ENCODE measurements around the gene SPOCK2. TPM values are rescaled to one million over a fixed set of nuclear protein-coding genes. Genes with fewer than 3 reads are reported as not detected.

Gene SPOCK2
- total and polyA plus RNA-seq, 2 donors (not counting 1 experiment from before 2014, with no cell fraction given), result 0.02 to 0.33 TPM

- no peaks in the 10 kb centered on the region for H3K36me3 ChIP-seq (ENCODE audit: control insufficient read depth, insufficient read depth, low read length)
- no peak overlapping the region for H2AFZ ChIP-seq (ENCODE audit: low read length)
- H3K4me1 ChIP-seq (ENCODE audit: control insufficient read depth, extremely low read depth, insufficient read depth, low read length), result no peaks in the 10 kb centered on the region
- no peak overlapping the region for H3K4me3 ChIP-seq (replicated peaks in 1 of 4; ENCODE audit: control extremely low read depth in 1 of 4, insufficient read depth in 1 of 4, low read depth in 3 of 4, low read length in 4 of 4)
- H3K9ac ChIP-seq (ENCODE audit: insufficient read depth, low read length), result no peak overlapping the region
- no peak for DNase-seq (ENCODE audit: low read depth in 2 of 2)
- H3K27me3 ChIP-seq (ENCODE audit: control insufficient read depth, insufficient read depth, low read length), result peaks cover 2% of the 10 kb centered on the region
- H4K20me1 ChIP-seq (ENCODE audit: control insufficient read depth, extremely low read depth, insufficient read depth, low read length), result no peaks in the 10 kb centered on the region
- no peak overlapping the region for H3K27ac ChIP-seq (ENCODE audit: insufficient read depth, low read length)
- no peaks in the 10 kb centered on the region for H3K9me3 ChIP-seq (ENCODE audit: control insufficient read depth, insufficient read depth, low read depth, low read length)
- no peaks in the 10 kb centered on the region for H3K79me2 ChIP-seq (ENCODE audit: control insufficient read depth, insufficient read depth, low read length)
- TF ChIP-seq EZH2 (IDR thresholded peaks at IDR 0.05; ENCODE audit: low read length, missing control alignments) (no peak), CTCF (conservative IDR thresholded peaks at IDR 0.05 in 1 of 2, IDR thresholded peaks at IDR 0.05 in 1 of 2; ENCODE audit: low read depth in 1 of 2, low read length in 2 of 2) (no peak)
- no peak overlapping the region for H3K4me2 ChIP-seq (ENCODE audit: extremely low read depth, insufficient read depth, low read length)
These were observed 9.0 kb downstream of the SPOCK2 start for GRCh38 chr10:72079356-72079755.

GRCh38 chr10:72077275-72077990 lies 10.9 kb downstream of the SPOCK2 start:
- no peak overlapping the region for H3K4me3 ChIP-seq (replicated peaks in 1 of 4; ENCODE audit: control extremely low read depth in 1 of 4, insufficient read depth in 1 of 4, low read depth in 3 of 4, low read length in 4 of 4)
- no peak overlapping the region for H3K9ac ChIP-seq (ENCODE audit: insufficient read depth, low read length)
- no peaks in the 10 kb centered on the region for H3K36me3 ChIP-seq (ENCODE audit: control insufficient read depth, insufficient read depth, low read length)
- peaks cover 2% of the 10 kb centered on the region for H3K27me3 ChIP-seq (ENCODE audit: control insufficient read depth, insufficient read depth, low read length)
- no peak for DNase-seq (ENCODE audit: low read depth in 2 of 2)
- TF ChIP-seq CTCF (conservative IDR thresholded peaks at IDR 0.05 in 1 of 2, IDR thresholded peaks at IDR 0.05 in 1 of 2; ENCODE audit: low read depth in 1 of 2, low read length in 2 of 2) (no peak), EZH2 (IDR thresholded peaks at IDR 0.05; ENCODE audit: low read length, missing control alignments) (no peak)
- no peaks in the 10 kb centered on the region for H3K4me1 ChIP-seq (ENCODE audit: control insufficient read depth, extremely low read depth, insufficient read depth, low read length)
- H3K9me3 ChIP-seq (ENCODE audit: control insufficient read depth, insufficient read depth, low read depth, low read length), result no peaks in the 10 kb centered on the region
- no peaks in the 10 kb centered on the region for H4K20me1 ChIP-seq (ENCODE audit: control insufficient read depth, extremely low read depth, insufficient read depth, low read length)
- no peak overlapping the region for H3K4me2 ChIP-seq (ENCODE audit: extremely low read depth, insufficient read depth, low read length)
- H3K79me2 ChIP-seq (ENCODE audit: control insufficient read depth, insufficient read depth, low read length), result no peaks in the 10 kb centered on the region
- H2AFZ ChIP-seq (ENCODE audit: low read length), result no peak overlapping the region
- no peak overlapping the region for H3K27ac ChIP-seq (ENCODE audit: insufficient read depth, low read length)

- DNase-seq (ENCODE audit: low read depth in 2 of 2), result no peak
- Histone ChIP-seq H3K4me3 (replicated peaks in 1 of 4; ENCODE audit: control extremely low read depth in 1 of 4, insufficient read depth in 1 of 4, low read depth in 3 of 4, low read length in 4 of 4) (no peak overlapping the region), H4K20me1 (ENCODE audit: control insufficient read depth, extremely low read depth, insufficient read depth, low read length) (no peaks in the 10 kb centered on the region), H3K27ac (ENCODE audit: insufficient read depth, low read length) (no peak overlapping the region), H3K79me2 (ENCODE audit: control insufficient read depth, insufficient read depth, low read length) (no peaks in the 10 kb centered on the region), H3K9me3 (ENCODE audit: control insufficient read depth, insufficient read depth, low read depth, low read length) (no peaks in the 10 kb centered on the region), H3K4me1 (ENCODE audit: control insufficient read depth, extremely low read depth, insufficient read depth, low read length) (no peaks in the 10 kb centered on the region), H3K9ac (ENCODE audit: insufficient read depth, low read length) (no peak overlapping the region), H3K27me3 (ENCODE audit: control insufficient read depth, insufficient read depth, low read length) (peaks cover 2% of the 10 kb centered on the region), H3K4me2 (ENCODE audit: extremely low read depth, insufficient read depth, low read length) (no peak overlapping the region), H2AFZ (ENCODE audit: low read length) (no peak overlapping the region), H3K36me3 (ENCODE audit: control insufficient read depth, insufficient read depth, low read length) (no peaks in the 10 kb centered on the region)
- TF ChIP-seq EZH2 (IDR thresholded peaks at IDR 0.05; ENCODE audit: low read length, missing control alignments) (no peak), CTCF (conservative IDR thresholded peaks at IDR 0.05 in 1 of 2, IDR thresholded peaks at IDR 0.05 in 1 of 2; ENCODE audit: low read depth in 1 of 2, low read length in 2 of 2) (no peak)
These were observed 11.6 kb downstream of the SPOCK2 start for GRCh38 chr10:72076756-72077155.

Measured in fibroblast of lung (primary cell).